ENCODE measurements around the gene GANC.

DNA sequence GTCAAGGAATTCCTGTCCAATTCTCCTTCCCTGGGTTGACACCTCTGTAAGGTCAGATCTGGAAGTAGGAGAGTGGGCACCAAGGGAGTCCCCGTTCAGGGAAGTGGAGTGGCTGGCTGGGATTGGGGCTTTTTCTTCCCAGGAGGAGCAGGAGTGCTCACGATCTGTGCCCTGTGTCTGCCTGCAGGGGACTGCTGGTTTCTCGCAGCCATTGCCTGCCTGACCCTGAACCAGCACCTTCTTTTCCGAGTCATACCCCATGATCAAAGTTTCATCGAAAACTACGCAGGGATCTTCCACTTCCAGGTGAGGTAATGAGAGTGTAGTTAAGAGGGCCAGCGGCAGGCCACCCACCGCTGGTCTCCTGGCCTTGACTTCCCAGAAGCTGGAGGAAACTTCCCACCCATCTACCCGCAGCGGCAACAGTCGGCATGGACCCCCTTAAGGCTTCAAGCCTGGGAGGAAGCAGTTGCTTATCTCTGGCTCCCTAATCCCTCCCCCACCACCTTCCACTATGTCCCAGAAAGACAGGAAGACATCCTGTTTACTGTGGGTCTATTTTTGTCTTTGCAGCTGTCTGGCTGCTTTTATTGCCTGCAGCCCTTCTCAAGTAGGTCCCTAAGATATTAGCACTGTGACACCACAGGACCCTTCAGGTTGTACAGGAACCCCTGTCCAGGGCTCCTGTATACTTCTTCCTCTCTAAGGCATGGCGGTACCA, 113.1 kb downstream of the GANC start:
- TF ChIP-seq, protein P1, sequence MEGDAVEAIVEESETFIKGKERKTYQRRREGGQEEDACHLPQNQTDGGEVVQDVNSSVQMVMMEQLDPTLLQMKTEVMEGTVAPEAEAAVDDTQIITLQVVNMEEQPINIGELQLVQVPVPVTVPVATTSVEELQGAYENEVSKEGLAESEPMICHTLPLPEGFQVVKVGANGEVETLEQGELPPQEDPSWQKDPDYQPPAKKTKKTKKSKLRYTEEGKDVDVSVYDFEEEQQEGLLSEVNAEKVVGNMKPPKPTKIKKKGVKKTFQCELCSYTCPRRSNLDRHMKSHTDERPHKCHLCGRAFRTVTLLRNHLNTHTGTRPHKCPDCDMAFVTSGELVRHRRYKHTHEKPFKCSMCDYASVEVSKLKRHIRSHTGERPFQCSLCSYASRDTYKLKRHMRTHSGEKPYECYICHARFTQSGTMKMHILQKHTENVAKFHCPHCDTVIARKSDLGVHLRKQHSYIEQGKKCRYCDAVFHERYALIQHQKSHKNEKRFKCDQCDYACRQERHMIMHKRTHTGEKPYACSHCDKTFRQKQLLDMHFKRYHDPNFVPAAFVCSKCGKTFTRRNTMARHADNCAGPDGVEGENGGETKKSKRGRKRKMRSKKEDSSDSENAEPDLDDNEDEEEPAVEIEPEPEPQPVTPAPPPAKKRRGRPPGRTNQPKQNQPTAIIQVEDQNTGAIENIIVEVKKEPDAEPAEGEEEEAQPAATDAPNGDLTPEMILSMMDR (IDR thresholded peaks at IDR 0.05) = no peak
- TF ChIP-seq, protein P2, sequence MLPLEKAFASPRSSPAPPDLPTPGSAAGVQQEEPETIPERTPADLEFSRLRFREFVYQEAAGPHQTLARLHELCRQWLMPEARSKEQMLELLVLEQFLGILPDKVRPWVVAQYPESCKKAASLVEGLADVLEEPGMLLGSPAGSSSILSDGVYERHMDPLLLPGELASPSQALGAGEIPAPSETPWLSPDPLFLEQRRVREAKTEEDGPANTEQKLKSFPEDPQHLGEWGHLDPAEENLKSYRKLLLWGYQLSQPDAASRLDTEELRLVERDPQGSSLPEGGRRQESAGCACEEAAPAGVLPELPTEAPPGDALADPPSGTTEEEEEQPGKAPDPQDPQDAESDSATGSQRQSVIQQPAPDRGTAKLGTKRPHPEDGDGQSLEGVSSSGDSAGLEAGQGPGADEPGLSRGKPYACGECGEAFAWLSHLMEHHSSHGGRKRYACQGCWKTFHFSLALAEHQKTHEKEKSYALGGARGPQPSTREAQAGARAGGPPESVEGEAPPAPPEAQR (CRISPR knock-in tag; IDR thresholded peaks at IDR 0.05) = no peak
- TF ChIP-seq CREM (CRISPR knock-in tag; IDR thresholded peaks at IDR 0.05) (no peak), ETV6 (CRISPR knock-in tag; IDR thresholded peaks at IDR 0.05) (no peak), SMAD4 (CRISPR knock-in tag; IDR thresholded peaks at IDR 0.05) (no peak), ZNF232 (CRISPR knock-in tag; IDR thresholded peaks at IDR 0.05) (no peak), NFYB (CRISPR knock-in tag; conservative IDR thresholded peaks at IDR 0.05; ENCODE audit: low read depth) (no peak), FOXK1 (CRISPR knock-in tag; IDR thresholded peaks at IDR 0.05) (no peak), OVOL2 (CRISPR knock-in tag; IDR thresholded peaks at IDR 0.05; ENCODE audit: borderline replicate concordance) (no peak)
- TF ChIP-seq, protein P3, sequence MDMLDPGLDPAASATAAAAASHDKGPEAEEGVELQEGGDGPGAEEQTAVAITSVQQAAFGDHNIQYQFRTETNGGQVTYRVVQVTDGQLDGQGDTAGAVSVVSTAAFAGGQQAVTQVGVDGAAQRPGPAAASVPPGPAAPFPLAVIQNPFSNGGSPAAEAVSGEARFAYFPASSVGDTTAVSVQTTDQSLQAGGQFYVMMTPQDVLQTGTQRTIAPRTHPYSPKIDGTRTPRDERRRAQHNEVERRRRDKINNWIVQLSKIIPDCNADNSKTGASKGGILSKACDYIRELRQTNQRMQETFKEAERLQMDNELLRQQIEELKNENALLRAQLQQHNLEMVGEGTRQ (CRISPR knock-in tag; IDR thresholded peaks at IDR 0.05) = no peak

Measured in WTC11 (cell line).